HG03045 (cell line): ENCODE measurements around the gene CSNK1G2.

Experiments used
- ATAC-seq: cut with Tn5 transposase; IDR thresholded peaks from one replicate; pipeline ENCODE4 v1.9.1; 2021; ENCODE audit warnings: mild to moderate bottlenecking, moderate library complexity; ENCODE audit not compliant: unreplicated experiment

Gene CSNK1G2

GRCh38 chr19:1941146-1942077, at the start of gene CSNK1G2:
Gene CSNK1G2, plus strand, starts transcription at chr19:1941172. Its CDS starts 28,601 bp downstream, at chr19:1969773.
- no peak for ATAC-seq

GRCh38 chr19:1893791-1894190, 47.2 kb upstream of the CSNK1G2 start:
- no peak for ATAC-seq

DNA sequence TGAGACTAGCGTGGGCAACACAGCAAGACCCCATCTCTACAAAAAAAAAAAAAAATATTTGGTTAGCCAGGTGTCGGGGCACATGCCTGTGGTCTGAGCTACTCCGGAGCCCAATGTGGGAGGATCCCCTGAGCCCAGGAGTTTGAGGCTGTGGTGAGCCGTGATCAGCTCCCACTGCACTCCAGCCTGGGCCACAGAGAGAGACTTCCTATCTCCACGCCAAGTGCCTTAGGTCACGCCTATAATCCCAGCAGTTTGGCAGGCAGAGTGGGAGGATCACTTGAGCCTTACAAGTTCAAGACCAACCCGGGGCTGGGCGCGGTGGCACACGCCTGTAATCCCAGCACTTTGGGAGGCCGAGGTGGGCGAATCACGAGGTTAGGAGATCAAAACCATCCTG, 44.5 kb upstream of the CSNK1G2 start:
- ATAC-seq, result no peak

DNA sequence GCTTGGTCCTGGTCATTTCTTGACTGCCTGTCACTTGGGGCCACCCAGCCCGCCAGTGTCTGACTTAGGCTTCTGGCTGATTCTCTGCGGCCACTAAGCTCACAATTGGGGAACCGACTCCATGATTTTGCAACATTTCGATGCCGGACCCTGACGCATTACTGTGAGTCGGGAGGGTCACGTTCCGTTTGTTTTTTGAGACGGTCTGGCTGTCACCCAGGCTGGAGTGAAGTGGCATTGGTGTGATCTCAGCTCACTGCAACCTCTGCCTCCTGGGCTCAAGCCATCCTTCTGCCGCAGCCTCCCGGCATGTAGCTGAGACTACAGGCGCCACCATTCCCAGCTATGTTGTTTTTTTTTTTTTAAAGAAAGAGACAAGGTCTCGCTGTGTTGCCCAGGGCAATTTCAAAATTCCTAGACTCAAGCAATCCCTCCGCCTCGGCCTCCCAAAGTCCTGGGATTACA, 39.0 kb upstream of the CSNK1G2 start:
- ATAC-seq, result no peak

- no peak for ATAC-seq
Observed at GRCh38 chr19:1902923-1903322, 38.0 kb upstream of the CSNK1G2 start.

- ATAC-seq, result no peak
Observed at GRCh38 chr19:1904860-1905109, 36.2 kb upstream of the CSNK1G2 start.

GRCh38 chr19:1905110-1905862, 35.7 kb upstream of the CSNK1G2 start, which contains the start of the genes ADAT3 and SCAMP4:
Gene ADAT3, plus strand, starts transcription at chr19:1905399. Its CDS starts 6,649 bp downstream, at chr19:1912048.
Gene SCAMP4, plus strand, starts transcription at chr19:1905399. Its CDS starts 9,621 bp downstream, at chr19:1915020.
- peak; percentile 78 for ATAC-seq

GRCh38 chr19:1905863-1906375, 35.1 kb upstream of the CSNK1G2 start:
- no peak for ATAC-seq

DNA sequence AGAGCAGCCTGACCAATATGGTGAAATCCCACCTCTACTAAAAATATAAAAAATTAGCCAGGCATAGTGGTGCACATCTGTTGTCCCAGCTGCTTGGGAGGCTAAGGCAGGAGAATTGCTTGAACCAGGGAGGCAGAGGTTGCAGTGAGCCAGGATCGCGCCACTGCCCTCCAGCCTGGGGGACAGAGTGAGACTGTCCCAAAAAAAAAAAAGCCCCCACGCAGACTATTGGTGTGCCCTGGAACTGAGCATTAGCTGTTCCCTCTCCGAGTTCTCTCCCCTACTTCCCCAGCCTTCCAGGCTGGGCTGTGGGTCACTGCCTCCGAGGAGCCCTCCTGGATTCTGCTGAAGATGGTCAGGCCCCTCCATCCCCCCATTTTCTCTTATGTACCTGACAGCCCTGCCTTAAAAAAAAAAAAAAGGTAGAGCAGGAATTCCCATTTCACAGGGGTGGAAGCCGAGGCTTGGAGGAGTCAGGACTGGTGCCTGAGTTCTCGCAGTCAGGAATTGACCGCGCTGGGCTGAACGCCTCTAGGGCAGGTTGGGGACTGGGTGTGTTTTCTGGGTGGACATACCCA, 33.9 kb upstream of the CSNK1G2 start:
- ATAC-seq, result no peak

DNA sequence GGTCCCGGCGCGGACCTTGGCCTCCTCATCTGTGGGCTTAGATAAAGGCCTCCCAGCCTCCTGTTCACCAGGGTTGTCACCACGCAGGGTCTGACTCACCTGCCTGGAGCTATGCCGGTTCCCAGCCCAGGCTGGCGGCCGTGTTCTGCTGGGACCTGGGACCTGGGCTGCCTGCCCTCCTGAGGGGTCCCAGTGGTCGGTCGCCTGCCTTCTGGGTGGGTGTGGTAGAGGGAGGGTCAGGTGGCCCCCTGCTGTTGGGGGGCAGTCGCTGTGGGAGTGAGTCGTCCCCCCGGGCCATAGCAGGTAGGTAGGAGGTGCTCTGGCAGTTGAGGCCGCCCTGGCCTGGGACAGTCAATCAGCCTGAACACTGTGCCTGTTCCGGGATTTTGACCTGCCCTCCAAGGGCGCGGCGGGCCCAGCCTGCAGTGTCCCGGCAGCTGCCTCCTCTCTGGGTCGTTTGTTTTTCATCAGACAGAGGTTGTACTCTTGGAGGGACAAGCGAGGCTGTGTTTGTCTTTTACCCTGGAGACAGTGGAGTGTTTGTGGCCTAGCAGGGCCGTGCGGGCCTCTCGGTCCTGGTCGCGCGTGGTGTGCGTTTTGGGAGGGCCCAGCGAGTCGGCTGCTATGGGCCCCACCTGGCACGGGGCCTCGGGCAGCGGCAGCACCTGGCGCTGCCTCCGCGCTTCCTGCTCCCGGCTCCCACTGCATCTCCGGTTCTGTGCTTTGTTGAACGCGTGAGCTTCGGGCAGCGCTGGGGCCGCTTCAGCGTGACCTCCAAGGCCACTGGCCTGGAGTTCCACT, 33.2 kb upstream of the CSNK1G2 start:
- no peak for ATAC-seq

- no peak for ATAC-seq
Observed at GRCh38 chr19:1908364-1908678, 32.7 kb upstream of the CSNK1G2 start.

- ATAC-seq, result no peak
Observed at GRCh38 chr19:1909761-1910080, 31.3 kb upstream of the CSNK1G2 start.

GRCh38 chr19:1910177-1910576, 30.8 kb upstream of the CSNK1G2 start:
- ATAC-seq, result no peak

DNA sequence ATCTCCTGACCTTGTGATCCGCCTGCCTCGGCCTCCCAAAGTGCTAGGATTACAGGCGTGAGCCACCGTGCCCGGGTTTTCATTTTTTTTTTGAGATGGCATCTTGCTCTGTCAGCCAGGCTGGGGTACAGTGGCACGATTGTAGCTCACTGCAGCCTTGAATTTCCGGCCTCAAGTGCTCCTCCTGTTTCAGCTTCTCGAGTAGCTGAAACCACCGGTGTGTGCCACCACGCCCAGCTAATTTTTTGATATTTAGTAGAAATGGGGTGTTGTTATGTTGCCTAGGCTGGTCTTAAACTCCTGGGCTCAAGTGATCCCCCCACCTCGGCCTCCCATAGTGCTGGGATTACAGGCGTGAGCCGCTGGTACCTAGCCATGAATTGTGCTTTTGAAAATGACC, 29.9 kb upstream of the CSNK1G2 start:
- ATAC-seq, result no peak

GRCh38 chr19:1911995-1912394, 29.0 kb upstream of the CSNK1G2 start:
- ATAC-seq, result no peak

DNA sequence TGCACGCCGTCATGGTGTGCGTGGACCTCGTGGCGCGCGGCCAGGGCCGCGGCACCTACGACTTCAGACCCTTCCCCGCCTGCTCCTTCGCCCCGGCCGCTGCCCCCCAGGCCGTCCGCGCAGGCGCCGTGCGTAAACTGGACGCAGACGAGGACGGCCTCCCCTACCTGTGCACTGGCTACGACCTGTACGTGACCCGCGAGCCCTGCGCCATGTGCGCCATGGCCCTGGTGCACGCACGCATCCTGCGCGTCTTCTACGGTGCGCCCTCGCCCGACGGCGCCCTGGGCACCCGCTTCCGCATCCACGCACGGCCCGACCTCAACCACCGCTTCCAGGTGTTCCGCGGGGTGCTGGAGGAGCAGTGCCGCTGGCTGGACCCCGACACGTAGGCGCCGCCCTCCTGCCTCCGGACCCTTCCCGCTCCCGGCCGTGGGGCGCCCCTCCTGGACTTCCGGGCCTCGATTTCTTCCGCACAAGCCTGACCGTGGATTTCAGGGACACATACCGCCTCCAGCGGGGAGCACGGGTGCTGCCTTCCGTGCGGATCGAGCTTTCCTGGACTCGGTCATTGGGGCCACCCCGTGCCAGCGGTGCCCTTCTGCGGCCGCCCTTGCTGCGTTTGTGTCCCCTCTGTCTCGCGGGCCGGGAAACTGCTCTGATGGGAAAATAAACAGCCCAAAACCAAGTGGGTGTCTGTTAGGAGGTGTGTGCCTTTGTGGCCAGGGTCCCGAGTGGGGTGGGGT, 28.0 kb upstream of the CSNK1G2 start:
- no peak for ATAC-seq

GRCh38 chr19:1913781-1914577, 27.0 kb upstream of the CSNK1G2 start:
- no peak for ATAC-seq

GRCh38 chr19:1914826-1915341, 26.1 kb upstream of the CSNK1G2 start:
- no peak for ATAC-seq

GRCh38 chr19:1917146-1917545, 23.8 kb upstream of the CSNK1G2 start:
- no peak for ATAC-seq
